Activated naive CD8-positive, alpha-beta T cell treated with anti-CD3 and anti-CD28 coated beads for 36 hours (primary cell): ENCODE results near the gene KLHL40. TPM values are rescaled to one million over a fixed set of nuclear protein-coding genes. Genes with fewer than 3 reads are reported as not detected.

Experiments
- DNase-seq: peaks from one replicate; pipeline ENCODE4 v3.0.0; 2021
- H3K27ac Mint-ChIP-seq: one replicate; pipeline ENCODE4 v1.8.0; 2022; ENCODE audit warnings: mild to moderate bottlenecking, moderate library complexity, mixed read lengths
- H3K27me3 Mint-ChIP-seq: one replicate; pipeline ENCODE4 v1.8.0; 2022; ENCODE audit warnings: mild to moderate bottlenecking, mixed read lengths
- H3K36me3 Mint-ChIP-seq: one replicate; pipeline ENCODE4 v1.8.0; 2021; ENCODE audit warnings: mild to moderate bottlenecking, mixed read lengths
- H3K4me1 Mint-ChIP-seq: one replicate; pipeline ENCODE4 v1.8.0; 2021; ENCODE audit warnings: mixed read lengths
- H3K4me3 Mint-ChIP-seq: one replicate; pipeline ENCODE4 v1.8.0; 2022; ENCODE audit warnings: mild to moderate bottlenecking, moderate library complexity, mixed read lengths
- H3K9me3 Mint-ChIP-seq: one replicate; pipeline ENCODE4 v1.8.0; 2022; ENCODE audit warnings: mixed read lengths
- total RNA-seq, 2 experiments: library from RNA; stranded (reverse); gene quantifications; one replicate each; pipeline ENCODE4 v1.2.3, GENCODE V29; 2021

The KLHL40 gene
- total RNA-seq, 2 experiments from 2014 or later, result not detected

DNA sequence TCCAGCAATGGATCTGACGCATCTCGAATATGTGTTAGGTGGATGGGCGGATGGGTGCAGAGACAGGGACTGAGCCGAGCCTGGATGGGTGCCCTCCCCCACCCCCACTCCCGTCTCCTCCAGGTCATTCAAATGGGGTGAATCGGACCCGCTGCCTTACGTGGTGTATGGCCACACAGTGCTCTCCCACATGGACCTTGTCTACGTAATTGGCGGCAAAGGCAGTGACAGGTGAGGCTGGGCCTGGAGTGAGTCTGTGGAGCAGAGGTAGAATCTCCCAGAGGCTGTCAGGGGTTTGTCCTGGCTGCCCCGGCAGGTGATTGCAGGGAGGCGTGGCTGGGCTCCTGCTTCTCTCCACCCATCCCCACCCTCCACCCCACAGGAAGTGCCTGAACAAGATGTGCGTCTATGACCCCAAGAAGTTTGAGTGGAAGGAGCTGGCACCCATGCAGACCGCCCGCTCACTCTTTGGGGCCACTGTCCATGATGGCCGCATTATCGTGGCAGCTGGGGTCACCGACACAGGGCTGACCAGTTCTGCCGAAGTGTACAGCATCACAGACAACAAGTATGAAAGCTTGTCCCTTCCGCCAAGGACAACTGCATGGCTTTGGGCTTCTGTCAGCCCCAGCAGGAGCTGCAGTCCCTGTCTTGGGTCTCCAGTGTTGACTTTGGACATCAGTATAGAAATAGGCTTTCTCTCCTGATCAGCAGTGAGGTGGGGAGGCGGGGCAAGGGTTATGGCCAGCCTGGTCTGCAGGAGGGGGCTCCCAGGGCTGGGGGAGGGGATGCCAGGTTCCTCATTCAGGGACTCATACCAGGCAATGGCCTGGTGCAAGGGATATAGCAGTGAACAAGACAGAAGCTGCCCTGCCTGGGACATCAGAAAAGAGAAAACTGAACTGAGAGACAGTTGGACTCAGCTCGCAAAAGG lies 3.4 kb downstream of the KLHL40 start:
- H3K9me3 Mint-ChIP-seq, result no peaks in the 10 kb centered on the region

DNA sequence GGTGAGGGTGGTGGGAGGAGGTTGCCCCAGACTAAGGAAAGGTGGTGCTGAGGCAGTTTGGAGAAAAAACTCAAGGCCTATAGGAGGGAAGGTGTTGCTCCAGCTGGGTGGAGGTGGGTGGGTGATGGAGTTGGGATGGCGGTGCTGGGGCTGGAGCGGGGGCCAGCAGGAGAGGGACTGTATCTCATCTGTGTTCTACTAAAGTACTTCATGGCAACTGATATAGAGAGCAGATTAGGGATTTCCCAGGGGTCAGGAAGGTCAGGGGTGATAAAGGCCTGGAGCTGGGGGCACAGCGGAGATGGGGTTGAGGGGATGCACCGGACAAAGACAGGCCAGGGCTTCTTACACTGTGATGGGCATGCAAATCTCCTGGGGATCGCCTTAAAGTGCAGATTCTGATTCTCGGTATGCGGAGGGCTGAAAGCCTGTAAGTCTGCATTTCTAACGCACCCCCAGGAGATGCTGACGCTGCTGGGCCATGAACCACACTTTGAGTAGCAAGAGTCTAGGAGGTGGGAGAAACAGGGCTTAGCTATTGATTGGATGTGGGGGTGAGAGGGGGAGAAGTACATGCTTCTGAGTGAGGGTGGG lies 4.2 kb downstream of the KLHL40 start:
- H3K27me3 Mint-ChIP-seq, result peaks cover 19% of the 10 kb centered on the region
- no peaks in the 10 kb centered on the region for H3K9me3 Mint-ChIP-seq
- H3K27ac Mint-ChIP-seq, result no peak overlapping the region
- H3K4me1 Mint-ChIP-seq, result peaks cover 5% of the 10 kb centered on the region
- H3K4me3 Mint-ChIP-seq, result no peak overlapping the region
- H3K36me3 Mint-ChIP-seq, result no peaks in the 10 kb centered on the region
- DNase-seq, result no peak

More for the DNA sequence above, 3.4 kb downstream of the KLHL40 start:
- Mint-ChIP-seq H3K27ac (no peak overlapping the region), H3K27me3 (peaks cover 22% of the 10 kb centered on the region), H3K4me3 (no peak overlapping the region), H3K4me1 (peaks cover 5% of the 10 kb centered on the region), H3K36me3 (no peaks in the 10 kb centered on the region)
- no peak for DNase-seq

DNA sequence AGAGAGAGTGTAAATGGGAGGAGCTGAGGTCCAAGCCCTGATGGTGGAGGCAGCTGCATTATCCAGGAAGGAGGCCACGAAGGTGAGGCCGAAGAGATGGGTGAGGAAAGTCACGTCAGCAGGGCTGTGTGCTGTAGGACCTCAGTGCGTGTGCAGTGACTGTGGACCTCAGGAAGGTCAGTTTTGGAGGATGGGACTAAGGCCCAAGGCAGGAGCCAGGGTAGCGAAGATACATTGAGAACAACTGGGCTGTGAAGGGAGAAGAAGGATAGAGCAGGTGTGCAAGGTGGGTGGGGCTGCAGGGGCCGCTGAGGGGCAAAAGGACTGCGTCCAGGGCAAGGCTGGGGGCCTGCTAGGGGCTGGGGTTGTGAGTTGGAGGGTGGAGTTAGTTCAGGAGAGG lies 4.9 kb downstream of the KLHL40 start:
- no peaks in the 10 kb centered on the region for H3K36me3 Mint-ChIP-seq

DNA sequence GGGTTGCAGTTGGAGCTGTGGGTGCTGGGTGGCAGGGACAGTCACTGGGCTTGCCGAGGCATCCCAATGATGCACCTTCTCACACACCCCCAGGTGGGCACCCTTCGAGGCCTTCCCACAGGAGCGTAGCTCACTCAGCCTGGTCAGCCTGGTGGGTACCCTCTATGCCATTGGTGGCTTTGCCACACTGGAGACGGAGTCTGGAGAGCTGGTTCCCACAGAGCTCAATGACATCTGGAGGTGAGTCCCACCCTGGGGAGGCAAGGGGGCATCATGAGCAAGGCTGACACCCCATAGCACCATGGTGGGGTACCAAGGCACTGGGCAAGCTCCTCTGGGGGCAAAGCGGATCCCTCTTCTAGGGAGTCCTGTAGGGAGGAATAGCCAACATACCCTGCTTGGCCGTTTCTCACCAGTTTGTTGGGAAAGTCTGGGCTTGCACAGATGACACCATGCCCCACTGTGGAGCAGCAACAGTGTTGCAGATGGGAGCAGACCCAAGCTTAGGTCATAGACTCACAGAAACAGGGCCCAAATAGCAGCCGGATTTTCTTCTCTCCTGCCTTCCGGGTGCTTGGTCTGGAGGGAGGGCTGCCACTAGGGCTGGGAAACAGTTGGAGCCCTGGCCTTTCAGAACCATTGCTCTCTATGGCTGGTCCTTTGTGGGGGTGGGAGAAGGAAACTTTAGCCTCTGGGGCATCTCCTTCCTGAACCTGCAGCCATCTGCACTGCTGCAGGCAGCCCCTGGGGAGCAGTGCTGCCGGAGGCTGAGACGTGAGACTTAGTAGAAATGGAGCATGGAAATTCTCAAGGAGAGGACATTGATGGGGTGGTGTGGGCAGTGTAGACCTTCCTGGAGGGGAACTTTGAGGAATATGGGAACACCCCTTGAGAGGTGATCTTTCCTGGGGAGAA lies 5.7 kb downstream of the KLHL40 start:
- H3K9me3 Mint-ChIP-seq, result no peaks in the 10 kb centered on the region
- DNase-seq, result no peak
- peaks cover 7% of the 10 kb centered on the region for H3K27me3 Mint-ChIP-seq
- H3K27ac Mint-ChIP-seq, result no peak overlapping the region
- no peak overlapping the region for H3K4me3 Mint-ChIP-seq
- no peaks in the 10 kb centered on the region for H3K36me3 Mint-ChIP-seq
- no peaks in the 10 kb centered on the region for H3K4me1 Mint-ChIP-seq

More for the DNA sequence above, 4.9 kb downstream of the KLHL40 start:
- Mint-ChIP-seq H3K9me3 (no peaks in the 10 kb centered on the region), H3K4me1 (peaks cover 2% of the 10 kb centered on the region), H3K4me3 (no peak overlapping the region), H3K27ac (no peak overlapping the region), H3K27me3 (peaks cover 12% of the 10 kb centered on the region)
- DNase-seq, result no peak

DNA sequence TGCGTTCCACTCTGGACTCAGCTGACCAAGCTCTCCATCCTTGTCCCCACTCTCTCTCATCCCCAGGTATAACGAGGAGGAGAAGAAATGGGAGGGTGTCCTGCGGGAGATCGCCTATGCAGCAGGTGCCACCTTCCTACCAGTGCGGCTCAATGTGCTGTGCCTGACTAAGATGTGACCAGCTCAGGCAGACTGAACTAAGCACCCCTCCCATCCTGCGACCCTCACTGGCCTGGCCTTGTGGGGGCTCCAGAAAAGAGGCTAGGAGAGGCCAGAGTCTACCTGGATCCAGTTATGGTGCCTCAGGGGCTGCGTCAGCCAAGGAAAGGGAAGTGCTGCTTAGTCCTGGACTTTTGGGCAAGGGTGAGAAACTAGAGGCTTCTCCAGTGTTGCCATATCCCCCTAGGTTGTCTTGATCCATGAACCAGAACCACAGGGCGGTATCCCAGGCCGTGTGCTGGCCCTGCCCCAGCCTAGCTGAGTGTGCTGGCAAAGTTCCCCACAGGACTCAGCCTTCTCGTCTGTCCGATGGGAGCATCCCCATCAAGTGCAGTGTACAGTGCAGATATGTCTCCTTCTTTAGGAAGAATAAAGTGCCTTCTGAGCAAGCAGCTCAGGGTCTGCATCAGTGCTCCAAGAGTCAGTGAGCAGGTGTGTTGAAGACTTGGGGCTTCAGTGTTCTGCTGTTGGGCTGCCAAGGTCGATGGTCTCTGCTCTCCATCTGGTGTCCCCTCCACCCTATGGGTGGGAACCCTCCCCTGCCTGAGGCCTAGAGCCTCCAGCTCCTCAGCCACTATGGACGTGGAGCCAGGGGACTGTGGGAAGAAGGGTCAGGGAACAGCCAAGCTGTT lies 6.7 kb downstream of the KLHL40 start:
- H3K4me3 Mint-ChIP-seq, result no peak overlapping the region
- H3K27ac Mint-ChIP-seq, result no peak overlapping the region
- H3K4me1 Mint-ChIP-seq, result no peaks in the 10 kb centered on the region
- no peaks in the 10 kb centered on the region for H3K36me3 Mint-ChIP-seq
- H3K9me3 Mint-ChIP-seq, result no peaks in the 10 kb centered on the region
- no peak for DNase-seq
- H3K27me3 Mint-ChIP-seq, result no peaks in the 10 kb centered on the region

DNA sequence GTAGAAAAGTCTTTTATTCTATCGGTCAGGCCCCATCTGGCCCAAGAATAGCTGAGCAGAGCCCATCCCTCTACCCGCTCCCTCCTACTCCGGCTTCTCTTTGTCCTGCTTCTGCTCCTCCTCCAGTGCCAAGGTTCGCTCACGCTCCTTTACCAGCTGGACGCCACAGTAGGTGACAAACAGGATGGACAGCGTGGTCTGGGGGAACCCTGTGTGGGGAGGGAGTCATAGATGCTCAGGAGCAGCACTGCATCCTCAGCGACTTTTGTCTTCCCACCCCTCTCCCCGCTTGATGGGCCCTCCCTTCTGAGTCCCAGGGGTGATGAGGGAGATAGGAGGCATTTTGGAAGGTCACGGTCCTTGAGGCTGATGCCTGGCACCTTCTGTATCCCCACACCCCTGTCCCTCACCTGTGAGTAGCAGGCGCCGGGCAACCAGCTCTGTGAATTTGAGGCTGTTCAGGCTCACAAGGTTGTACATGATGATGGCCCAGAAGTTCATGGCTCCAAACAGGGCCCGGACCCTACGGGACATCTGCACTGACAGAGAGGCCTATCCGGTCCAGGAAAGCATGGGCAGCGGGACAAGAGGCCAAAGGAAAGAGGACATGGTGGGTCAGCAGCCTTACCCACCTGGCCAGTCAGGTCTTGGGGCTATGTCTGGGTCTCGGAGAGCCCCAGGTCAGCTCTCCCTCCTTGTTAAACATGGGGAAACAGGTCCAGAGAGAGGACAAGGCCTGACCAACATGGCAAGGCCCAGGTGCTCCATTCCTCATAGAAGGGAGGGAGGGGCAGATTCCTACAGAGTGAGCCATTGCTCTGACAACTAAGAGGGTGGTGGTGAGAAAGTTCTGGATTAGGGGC lies 7.6 kb downstream of the KLHL40 start:
- no peak overlapping the region for H3K4me3 Mint-ChIP-seq
- no peaks in the 10 kb centered on the region for H3K9me3 Mint-ChIP-seq
- no peaks in the 10 kb centered on the region for H3K27me3 Mint-ChIP-seq
- H3K36me3 Mint-ChIP-seq, result no peaks in the 10 kb centered on the region
- H3K27ac Mint-ChIP-seq, result no peak overlapping the region
- DNase-seq, result no peak
- no peaks in the 10 kb centered on the region for H3K4me1 Mint-ChIP-seq

DNA sequence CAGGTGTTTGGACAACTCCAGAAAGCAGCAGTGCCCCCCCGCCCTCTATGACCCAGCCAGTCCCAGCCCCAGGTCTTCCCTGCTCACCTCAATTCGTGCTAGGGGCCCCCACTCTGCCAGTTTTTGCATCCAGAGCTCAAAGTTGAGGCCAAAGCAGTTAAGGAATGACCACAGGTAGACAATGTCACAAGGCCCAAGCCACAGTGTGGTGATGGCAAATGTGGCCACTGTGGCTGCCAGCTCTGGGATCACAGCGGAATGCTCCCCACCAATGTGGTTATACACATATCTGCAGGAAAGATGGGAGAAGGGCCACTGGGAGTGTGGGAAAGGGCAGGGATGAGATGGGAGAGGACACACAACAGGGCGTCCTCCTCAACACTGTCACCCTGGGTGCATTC lies 8.2 kb downstream of the KLHL40 start:
- Mint-ChIP-seq H3K4me3 (no peak overlapping the region), H3K9me3 (no peaks in the 10 kb centered on the region), H3K4me1 (no peaks in the 10 kb centered on the region), H3K36me3 (no peaks in the 10 kb centered on the region), H3K27ac (no peak overlapping the region), H3K27me3 (no peaks in the 10 kb centered on the region)
- DNase-seq, result no peak

DNA sequence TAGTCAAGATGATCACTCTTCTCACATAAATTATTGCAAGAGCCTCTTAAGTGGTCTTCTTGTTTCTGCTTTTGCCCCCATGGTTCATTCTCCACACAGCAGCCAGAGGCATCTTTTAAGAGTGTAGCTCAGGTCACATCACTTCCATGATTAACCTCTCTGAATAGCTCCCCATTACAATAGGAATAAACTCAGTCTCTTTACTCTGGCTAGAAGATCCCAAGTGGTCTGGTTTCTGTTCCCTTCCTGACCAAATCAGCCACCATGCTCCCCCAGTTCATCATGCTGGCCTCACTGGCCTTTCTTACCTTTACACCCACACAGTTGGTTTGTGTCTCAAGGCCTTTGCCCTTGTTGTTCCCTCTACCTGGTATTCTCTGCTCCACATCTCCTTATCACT lies 9.0 kb downstream of the KLHL40 start:
- no peaks in the 10 kb centered on the region for H3K27me3 Mint-ChIP-seq
- peaks cover 2% of the 10 kb centered on the region for H3K4me1 Mint-ChIP-seq
- no peaks in the 10 kb centered on the region for H3K36me3 Mint-ChIP-seq
- H3K9me3 Mint-ChIP-seq, result no peaks in the 10 kb centered on the region
- H3K27ac Mint-ChIP-seq, result no peak overlapping the region
- H3K4me3 Mint-ChIP-seq, result no peak overlapping the region
- no peak for DNase-seq

DNA sequence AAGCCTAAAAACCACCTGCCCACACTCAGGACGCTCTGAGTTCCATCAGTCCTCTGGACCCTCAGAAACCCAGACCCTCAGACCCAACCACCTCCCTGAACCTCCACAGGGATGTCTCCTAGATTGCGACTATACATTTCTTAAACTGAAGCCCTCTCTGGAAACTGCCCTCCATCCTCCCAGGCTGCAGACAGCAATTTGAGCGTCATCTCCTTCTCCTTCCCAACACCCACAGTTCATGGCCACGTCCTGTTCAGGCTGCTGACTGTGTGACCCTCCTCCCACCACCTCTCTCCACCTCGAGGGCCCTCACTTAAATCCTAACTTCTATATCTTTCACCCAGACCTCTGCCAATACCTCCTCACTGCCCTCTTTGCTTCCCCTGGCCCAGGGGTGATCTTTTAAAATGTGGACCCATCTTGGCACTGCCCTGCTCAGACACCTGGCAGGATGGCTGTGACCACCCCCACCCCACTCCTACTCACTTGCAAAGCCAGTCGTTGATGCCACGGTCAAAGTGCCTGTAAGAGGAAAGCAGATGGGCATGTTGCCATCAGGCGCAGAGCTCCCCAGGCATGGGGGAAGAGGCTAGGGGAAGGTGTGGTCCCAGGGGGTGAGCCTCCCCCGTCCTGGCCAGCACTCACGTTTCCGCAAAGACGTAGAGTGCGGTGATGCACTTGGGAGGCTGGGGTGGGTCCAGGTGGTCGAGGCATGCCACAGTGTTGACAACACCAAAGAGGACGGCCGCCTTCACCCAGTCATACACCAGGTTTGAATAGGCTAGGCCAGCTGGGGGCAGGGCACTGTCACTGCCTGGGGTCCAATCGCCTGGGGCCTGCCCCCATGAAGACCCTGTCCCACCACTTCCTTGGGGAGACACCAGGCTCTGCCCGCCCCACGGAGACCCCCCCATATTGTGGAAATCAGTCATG lies 11.3 kb downstream of the KLHL40 start:
- Mint-ChIP-seq H3K36me3 (no peaks in the 10 kb centered on the region), H3K27me3 (peaks cover 4% of the 10 kb centered on the region), H3K9me3 (no peaks in the 10 kb centered on the region), H3K4me3 (no peak overlapping the region), H3K27ac (no peak overlapping the region), H3K4me1 (peaks cover 2% of the 10 kb centered on the region)
- DNase-seq, result no peak

DNA sequence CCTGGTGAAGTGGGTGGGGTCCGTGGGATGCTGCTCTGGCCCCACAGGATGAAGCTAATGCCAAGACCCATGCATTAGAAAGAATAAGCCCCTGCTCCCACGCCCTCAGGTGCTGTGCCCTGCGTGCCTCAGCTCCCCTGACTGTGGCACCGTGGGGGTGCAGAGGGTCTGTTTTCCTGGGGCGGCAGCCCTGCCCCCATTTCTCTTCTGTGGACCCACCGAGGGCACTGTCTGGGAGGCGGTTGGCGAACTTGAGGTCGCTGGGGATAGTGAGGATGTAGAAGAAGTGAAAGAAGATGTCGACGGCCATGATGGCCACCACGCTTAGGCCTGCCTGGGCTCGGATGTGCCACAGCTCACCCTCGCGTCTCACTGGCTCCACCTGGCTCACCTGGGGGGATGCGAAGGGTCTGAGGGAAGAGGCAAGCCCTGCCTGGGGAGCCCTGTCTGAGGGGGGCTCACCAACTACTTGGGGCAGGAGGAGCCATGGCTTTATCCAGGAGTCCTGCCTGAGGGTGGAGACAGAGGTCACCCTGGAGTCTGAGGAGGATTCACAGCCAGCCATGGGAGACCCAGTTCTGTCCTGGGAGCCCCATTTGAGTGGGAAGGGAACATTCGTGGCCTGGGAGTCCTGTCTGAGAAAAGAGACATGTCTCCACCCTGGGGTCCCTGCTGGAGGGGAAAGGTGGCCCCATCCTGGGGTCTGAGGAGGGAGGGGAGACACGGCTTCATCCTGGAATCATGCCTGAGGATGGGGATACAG lies 12.1 kb downstream of the KLHL40 start:
- Mint-ChIP-seq H3K9me3 (no peaks in the 10 kb centered on the region), H3K4me1 (peaks cover 2% of the 10 kb centered on the region), H3K4me3 (no peak overlapping the region), H3K27ac (no peak overlapping the region), H3K27me3 (peaks cover 4% of the 10 kb centered on the region), H3K36me3 (no peaks in the 10 kb centered on the region)
- no peak for DNase-seq

DNA sequence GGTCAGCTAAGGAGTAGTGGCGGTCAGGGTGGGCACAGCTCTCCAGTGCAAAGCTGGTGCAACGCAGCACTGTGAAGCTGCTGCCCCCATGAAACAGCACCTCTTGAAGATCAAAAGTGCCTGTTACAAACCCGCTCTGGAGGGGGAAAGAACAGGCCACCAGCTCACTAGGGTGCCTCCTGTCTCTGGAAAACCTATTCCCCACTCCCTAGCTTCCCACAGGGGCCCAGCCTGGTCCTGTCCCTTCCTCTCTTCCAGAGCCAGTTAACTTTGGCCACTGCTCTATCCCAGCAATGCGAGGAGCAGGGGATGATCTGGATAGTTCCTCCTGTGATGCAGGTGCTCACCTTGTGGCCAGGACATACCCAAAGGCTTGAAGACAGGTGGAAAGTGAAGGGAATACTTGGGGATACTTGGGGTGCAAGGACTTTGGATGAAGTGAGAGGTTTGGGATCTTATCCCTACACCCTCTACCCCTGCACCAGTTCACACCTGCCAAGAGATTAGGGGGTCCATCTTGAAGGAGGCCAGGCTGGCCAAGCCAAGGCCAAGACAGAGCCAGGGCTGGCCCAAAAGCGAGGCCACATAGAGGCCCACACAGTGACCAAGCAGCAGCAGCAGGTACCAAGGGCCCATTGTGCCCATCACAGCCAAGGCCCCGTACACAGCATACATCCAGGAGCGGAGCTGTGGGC lies 13.0 kb downstream of the KLHL40 start:
- Mint-ChIP-seq H3K4me1 (peaks cover 2% of the 10 kb centered on the region), H3K27me3 (peaks cover 4% of the 10 kb centered on the region), H3K9me3 (no peaks in the 10 kb centered on the region), H3K36me3 (no peaks in the 10 kb centered on the region), H3K4me3 (no peak overlapping the region), H3K27ac (no peak overlapping the region)
- DNase-seq, result no peak

DNA sequence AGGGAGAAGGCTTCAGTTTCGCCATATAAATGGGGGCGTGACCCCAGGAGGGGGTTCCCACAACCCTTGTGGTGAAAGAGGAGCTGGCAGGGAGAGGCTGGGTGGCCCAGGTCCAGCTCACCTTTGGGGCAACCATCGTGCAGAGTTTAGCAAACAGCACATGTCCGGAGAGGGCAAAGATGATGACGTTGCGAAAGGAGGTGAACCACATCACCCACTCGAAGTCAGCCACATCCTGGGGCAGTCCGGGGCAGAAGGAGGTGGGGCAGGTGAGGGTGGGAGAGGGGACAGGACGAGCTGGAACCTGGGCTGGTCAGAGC lies 13.5 kb downstream of the KLHL40 start:
- Mint-ChIP-seq H3K36me3 (no peaks in the 10 kb centered on the region), H3K27me3 (peaks cover 4% of the 10 kb centered on the region), H3K4me1 (peaks cover 2% of the 10 kb centered on the region), H3K9me3 (no peaks in the 10 kb centered on the region), H3K4me3 (no peak overlapping the region), H3K27ac (no peak overlapping the region)
- no peak for DNase-seq
